ENCODE data around the gene PLCB4.

The PLCB4 gene

DNA sequence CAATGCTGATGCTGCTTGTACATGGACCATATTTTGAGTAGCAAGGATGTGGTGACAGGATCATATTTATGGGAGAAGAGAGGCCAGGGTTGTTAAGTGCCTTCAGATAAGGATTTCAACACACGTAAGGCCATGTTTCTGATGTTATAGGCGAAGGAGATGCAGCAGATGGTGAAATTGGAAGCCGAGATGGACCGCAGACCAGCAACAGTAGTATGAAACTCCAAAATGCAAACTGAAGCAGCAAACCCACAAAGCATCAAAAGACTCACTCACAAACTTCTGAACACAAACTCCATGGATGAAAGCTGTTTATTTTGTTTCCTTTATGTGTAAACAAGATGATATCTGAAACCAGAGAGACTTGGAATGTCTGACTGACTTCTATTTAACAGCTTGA lies 409.9 kb downstream of the PLCB4 start:
- no peak for DNase-seq

DNA sequence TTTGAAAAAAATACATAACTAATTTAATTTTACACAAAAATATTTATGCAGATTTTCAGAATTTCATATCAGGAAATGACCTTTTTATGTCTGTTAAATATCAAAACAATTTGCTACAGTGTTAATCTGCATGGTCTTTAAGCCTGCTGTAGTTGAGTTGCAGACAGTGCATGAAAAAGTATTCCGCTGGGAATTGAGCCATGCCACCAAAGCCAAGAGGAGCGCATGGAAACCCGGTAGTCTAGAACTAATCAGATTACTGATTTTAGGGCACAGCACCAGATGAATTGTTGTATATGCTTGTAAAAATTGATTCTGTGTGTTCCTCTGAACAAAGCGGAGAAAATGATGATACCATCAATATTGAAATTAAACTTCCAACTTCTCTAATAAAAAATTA lies 411.2 kb downstream of the PLCB4 start:
- DNase-seq: no peak

DNA sequence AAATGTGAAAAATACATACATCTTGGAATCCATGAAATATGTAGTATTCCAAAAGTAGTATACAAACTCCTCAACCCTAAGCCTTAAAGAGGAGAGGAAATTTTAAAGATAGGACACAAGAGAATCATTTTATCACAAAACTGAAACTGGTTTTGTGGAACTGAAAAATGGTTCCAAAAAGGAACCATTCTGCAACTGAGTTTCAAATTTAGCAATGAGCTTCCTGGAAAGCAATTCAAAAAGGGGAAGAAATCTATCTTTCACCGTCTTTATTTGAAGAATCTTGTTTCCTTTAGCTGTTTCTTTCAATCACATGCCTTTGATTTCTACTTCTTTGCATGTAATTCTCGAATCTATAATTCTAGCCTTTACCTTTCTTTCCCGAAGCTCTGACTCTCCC lies 413.3 kb downstream of the PLCB4 start:
- DNase-seq: no peak

DNA sequence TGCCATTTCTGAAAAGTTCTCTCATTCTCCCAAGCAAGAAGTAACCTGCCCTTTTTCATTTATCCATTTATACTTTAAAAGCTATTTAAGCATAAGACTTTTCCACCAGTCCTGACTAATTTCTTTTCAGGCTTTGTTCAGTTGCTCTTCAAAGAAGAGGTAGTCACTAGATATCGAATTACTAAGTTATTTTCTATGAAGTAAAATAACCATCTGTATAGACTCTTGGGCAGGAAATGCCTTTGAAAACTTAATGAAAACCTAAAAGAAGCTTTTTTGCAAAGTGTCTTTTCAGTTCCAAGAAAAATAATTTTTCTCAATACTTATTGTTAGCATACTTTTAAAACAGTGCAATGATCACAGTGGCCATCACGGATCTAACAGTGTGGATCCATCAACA lies 414.2 kb downstream of the PLCB4 start:
- no peak for DNase-seq

DNA sequence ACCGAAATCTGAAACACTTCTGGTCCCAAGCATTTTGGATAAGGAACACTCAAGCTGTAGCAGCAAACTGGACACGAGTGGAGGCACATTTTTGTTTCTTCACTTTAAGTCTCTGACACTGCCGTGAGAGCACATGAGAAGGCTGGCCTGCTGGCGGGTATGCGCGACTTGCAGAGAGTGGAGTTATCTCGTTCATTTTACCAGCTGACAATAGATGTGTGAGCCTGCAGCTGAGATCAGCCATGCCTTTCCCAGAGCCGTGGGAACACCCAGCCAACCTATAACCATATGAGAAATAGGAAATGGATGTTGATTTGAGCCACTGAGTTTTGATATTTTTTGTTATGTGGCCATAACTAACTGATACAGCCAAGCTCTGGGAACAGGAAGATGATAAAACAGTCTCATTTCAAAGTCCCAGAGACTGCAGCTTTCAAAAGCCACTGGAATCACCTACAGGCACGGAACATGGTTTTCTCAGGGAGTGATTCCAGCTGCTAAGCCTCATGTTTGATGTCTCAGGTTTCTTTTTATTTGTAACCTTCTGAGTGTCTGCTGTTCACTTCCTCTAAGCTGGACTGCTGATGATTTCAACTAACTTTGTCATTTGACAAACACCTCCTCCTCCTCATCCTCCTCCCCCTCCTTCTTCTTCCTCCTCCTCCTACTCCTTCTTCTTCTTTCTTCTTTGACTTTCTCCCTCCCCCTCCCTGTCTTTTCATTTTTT lies 416.9 kb downstream of the PLCB4 start:
- DNase-seq: no peak

DNA sequence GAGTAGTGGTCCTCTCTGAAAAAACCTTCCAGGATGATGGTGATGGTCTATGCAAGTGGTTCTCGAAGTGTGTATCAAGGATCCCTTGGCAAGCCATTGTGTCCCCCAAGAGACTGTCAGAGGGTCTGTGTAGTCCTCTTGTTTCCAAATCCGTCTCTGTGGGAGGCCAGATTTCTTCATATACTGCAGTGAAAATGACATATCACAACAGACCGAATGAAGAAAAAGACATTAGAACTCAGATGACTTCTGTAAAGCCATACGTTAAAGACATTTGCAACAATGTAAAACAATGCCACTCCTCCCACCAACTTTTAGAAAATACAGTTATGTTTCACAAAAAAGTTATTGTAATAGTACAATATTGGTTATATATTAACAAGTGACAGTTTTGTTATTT lies 418.3 kb downstream of the PLCB4 start:
- no peak for DNase-seq

DNA sequence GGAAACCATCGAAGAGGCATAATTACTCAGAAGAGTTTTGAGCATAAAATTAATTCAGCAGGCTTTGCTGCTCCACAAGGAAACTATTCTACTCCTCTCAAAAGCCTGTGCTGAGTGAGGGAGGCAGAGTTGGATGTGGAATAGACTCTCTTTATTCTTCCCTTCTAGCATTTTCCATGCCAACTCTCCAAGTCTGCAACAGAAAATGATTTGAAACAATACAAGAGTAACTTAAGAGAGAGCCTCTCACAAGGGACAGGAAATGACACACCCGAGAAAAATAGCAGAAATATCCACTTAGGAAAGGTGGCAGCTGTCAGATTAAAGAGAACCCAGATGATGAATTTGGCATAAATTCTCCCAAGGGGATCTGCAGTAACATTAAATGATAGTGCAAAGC lies 419.2 kb downstream of the PLCB4 start:
- DNase-seq: no peak

DNA sequence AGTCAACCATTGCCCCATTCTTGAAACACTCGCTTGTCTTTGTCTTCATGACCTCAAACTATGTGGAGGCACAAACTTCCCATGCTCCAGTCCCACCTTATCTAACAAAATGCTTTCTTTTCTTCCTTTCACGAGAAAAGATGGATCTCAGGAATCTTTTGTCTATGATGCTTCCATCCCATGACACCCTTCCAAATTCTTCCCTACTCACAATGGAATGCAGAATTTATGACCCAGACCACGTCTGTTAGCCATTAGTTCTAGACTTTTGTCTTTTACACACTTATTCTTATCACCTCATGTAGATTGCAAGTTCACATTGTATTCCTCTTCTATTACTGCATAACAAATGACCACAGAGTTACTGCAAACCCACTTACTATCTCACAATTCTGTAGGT lies 421.3 kb downstream of the PLCB4 start:
- DNase-seq: no peak

DNA sequence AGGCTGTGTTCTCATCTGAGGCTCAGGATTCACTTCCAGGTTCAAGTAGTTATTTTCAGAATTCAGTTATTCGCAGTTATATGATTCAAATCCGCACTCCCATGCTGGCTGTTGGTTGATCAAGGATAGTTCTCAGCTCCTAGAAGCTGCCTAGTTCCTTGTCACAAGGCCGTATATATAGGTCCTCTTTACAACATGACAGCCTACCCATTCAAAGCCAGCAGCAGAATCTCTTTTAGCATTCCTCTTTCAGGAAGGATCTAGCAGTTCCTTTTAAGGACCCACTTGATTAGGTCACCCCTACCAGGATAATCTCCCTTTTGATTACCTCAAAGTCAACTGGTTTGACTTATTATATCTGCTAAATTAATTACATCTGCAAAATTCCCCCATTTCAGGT lies 421.7 kb downstream of the PLCB4 start:
- no peak for DNase-seq

DNA sequence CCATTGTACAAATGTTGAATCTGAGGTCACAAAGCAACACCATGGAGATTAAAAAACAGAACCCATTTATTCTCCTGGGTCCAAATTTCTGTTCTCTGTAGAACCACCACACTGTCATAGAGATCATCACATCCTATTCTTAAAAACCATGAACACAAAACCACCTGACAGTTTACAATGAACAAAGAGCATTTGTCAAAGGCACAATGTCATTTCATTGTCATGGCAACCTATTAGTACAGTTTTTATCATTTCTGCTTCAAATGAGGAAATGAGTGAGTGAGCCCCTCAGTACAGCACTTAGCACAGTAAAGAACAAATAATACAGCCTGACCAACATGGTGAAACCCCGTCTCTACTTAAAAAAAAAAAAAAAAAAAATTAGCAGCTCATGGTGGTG lies 422.4 kb downstream of the PLCB4 start:
- DNase-seq: no peak

DNA sequence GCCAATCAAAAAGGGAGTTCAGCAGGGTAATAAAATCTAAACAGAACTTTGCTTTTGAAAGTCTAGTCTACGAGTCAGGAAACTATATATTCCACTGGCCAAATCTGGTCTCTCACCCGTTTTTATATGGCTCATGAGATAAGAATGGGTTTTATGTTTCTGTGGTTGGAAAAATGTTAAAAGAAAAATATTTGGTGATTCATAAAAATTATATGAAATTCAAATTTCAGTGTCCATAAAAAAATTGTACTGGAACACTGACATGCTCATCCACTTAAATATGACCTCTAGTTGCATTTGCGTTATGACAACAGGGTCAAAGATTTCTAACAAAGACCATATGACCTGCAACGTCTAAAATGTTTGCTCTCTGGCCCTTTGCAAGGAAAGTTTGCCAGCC lies 423.2 kb downstream of the PLCB4 start:
- DNase-seq: no peak

DNA sequence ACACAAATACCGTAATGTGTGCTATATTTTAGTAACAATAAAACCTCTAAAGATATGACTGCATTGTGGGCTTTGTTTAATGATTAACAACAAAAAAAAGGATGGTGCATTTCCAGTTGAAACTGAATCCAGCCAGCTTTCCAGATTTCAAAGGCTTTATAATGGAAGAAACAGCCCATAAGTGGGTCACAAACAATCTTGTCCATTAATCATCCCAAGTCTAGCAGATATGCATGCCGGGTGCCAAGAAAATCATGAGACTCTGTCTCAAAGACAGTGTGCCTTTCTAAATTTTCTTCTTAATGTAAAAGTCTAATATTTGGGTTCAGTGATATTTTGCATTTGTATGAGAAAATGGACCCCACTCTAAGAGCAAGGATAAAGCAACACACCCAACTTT lies 424.9 kb downstream of the PLCB4 start:
- no peak for DNase-seq

DNA sequence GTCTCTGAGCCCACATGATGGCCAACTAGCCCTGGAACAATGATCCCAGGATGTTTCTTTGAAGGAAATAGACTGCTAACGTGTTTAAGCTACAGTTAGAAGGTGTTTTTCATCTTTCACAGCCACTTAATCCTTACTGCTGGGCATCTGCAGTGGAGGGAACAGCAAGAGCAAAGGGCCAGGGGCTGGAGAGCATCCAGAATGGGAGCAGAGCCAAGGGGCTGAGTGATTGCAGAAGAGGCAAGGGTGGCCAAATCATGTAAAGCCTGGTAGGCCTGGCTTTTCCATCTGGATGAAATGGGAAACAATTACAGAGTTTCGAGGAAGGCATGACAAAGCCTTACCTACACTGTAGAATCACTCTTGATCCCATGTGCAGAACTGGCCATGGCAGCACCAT lies 426.8 kb downstream of the PLCB4 start:
- no peak for DNase-seq

DNA sequence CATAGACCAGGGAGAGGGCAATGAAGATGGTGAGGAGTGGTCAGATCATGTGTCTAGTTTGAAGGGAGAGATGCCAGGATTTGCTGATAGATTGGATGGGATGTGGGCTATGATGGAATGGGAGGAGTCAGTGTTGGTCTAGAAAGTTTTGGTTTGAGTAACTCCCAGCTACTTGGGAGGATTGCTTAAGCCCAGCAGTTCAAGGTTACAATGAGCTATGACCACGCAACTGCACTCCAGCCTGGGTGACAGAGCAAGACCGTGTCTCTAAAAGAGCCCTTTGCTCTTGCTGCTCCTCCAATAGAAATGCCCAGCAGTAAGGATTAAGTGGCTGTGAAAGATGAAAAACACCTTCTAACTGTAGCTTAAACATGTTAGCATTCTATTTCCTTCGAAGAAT lies 427.3 kb downstream of the PLCB4 start:
- DNase-seq: no peak

DNA sequence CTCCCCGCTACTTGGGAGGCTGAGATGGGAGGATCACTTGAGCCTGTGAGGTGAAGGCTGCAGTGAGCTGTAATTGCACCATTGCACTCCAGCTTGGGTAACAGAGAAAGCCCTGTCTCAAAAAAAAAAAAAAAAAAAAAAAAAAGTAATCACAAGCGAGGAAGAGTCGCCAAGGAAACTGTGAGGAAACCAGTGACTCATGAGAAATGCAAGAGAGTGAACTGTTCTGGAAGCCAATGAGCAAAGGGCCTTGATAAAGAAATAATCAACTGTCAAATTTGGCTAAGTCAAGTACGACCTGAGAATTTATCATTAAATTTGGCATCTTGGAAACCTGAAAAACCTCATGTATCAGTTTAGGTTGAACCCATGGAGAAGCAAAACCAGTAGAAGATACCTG lies 429.4 kb downstream of the PLCB4 start:
- DNase-seq: no peak

DNA sequence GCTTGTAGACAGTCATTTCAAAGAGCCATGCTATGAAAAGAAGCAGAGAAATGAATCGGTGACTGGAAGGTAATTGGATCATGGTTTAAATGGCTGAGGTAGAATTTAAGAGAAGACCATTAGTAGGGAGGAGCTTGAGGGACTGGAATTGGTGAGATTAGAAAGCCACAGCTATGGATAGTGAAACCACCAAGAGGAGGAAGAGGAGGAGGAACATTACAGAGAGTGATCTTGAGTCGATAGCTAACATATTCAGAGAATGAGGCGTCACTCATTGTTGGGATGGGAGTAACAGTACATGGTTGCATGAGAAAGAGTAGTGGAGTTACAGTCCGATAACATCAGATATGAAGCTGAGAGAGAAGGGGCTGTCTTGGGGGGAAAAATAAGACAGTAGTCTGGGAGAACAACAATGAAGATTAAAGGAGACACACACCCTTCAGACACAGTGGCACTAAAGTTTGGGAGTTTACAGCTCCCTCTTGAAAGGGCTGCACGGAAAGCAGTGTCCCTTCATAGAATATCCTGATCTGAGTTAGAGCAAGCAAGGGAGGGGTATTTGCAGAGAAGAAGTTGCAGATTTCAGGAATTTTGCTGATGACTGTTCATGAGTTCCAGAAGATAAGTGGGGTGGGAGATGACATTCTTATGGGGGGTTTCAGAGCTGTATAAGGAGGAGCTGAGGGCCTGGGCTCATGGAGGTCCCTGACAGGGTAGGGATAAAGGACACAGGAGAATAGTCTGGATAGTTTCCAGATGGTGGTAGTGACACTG lies 430.4 kb downstream of the PLCB4 start:
- DNase-seq: no peak

DNA sequence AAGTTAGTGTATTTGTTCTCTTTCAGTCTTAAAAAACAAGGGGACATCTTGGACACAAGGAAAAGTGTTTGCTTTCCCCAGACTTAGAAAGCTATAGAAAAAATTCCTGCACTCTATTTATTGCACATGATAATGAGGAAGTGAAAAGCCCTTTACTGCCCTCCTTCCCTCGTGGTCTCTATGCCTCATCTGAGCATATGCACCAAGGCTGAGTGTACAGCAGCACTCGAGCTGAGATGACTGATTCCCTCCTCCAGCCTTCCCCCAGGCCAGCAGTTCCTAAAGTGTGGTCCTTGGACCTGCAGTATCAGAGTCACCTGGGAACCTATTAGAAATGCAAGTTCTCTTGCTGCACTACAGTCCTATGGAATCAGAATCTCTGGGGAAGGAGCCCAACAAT lies 431.2 kb downstream of the PLCB4 start:
- DNase-seq: no peak

DNA sequence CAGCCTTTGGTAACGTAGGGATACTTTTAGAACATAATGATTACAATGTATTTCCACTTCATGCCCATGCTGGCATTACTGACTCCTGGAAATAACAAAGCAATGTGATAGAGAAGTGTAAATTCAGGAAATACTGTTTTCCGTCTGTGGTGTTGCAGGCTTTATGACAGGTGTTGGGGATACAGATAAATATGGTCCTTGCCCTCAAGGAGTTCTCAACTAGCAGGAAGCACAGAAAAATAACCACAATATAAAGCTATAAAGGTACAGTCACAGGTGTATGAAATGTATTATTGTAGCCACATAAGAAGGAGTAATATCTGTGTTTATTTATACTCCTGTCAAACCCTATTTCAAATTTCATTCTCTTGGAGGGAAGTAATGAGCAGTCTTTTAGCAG lies 432.6 kb downstream of the PLCB4 start:
- DNase-seq: no peak

DNA sequence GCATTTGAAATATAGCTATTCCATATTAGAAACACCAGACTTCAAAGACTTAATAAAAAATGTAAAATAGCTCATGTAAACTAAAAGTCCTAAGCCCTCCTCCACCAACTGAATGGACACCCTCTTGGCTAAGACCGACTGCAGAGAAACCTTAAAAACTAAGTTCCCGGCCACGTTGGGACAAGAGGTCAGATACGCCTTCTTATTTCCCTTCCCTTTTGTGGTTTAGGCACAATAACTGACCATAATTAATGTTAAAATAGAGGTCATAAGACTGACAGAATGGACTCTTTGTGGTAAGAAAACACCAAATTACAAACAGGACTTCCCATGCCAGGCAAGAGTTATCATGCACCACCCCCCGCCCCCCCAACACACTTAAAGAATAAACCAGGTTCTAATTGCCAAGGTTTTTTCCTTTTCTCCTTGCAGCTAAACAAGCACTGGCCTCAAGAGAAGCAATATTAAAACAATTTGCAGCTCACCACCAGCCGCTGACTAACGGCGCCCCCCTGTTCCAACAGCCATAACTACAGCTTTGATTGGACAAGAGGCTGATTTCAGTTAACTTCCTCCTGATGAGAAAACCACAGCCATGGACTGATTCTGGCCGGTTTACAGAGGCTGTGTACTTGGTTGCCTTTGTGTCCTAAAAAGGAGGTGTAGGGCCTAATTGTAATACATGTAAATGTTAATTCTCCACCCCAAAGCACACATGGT lies 434.8 kb downstream of the PLCB4 start:
- no peak for DNase-seq

DNA sequence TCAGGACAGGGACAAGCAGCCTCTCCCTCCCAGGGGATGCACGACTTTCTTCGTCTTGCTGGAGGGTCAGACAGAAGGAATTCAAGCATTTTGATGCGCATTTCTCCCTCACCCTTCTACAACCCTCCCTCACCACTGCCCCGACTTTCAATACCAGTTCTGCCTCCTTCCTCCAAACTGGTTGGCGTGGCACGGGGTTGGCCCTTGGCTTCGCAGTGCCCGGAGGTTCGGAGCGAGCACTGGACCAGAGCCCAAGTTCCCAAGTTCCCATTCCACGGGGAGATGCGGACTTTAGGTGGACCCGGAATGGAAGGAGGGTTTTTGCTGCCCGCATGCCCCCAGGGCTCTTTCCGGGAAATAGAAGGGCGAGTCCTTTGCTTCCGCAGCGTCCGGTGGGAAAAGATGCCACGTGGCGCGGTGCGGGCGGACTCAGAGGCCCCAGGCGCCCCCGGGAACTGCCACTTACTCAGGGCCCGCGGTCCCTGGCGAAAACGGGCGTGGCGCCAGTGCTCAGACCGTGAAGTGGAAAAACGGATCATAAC lies 437.5 kb downstream of the PLCB4 start:
- DNase-seq: no peak

DNA sequence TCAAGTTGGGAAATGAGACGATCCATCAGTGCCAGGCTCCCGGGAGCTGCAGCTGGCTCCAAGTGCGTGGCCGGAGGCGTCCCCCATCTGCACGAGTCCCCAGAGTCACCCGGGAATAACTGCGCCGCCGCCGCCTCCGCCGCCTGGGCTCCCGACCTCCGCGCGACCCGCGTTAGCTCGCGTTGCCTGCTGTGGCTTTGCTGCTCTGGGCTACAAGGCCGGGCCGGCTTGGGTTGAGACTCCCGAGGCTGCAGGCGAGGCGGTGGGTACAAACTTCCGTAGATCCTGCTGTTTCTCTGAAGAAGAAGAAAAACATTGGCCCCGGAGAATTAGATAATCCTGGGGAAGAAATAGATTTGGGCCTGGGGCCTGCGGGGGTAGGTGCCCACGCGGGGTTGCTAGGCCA lies 438.1 kb downstream of the PLCB4 start:
- DNase-seq: no peak

DNA sequence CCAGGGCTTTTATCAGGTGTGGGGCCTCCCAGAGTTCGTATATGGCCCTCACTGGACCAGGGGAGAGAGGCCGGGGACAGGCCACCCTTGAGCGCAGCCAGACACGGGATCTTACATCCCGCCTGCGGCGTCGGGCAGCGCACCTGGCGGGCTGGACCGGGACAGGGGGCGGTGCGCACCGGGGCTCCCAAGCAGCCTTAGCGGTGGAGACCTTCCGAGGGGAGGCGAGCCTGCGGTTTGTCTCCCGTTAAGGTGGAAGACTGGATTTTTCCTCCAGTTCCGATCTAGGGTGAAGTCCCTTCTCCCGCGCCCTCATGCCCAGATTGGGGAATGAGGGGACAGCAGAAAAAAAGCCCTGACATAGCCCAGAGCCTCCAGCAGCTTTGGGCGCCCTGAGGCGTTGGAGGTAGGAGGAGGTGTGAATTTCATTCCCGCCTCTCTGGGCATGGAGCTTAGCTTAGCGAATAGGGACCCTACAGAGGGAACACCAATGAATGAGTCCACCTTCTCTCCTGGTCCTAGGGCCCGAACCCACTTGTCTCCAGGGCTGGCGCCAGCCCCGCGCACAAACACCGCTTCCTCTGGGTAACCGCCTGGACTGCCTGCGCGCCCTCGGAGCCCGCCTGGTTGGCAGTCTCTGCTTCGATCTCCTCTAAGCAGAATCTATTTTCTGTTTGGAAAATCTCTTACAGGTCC lies 438.8 kb downstream of the PLCB4 start:
- DNase-seq: no peak

DNA sequence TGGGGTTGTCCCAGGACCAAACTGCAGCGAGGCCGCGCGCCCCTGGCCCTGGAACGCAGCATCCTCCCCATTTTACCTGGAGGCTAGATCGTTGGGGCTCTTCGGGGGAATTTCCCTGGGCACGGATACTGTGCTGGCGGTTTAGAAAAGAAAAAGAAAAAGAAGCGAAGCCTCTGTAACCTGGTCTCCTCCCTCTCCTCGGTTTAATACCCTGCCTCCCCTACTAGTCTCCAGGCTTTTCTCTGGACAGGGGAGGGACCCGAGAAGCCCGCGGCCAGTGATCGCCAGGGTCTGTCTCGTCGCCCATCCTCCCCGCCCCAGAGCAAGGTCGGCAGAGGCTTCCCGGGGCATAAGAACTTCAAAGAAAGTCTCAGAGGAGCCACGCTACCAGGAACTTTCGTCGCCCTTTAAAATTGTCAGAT lies 439.4 kb downstream of the PLCB4 start:
- DNase-seq: no peak

All from activated T-cell treated with anti-CD3 and anti-CD28 coated beads for 4 hours (primary cell).